Neural progenitor cell (in vitro differentiated cells): ENCODE results near the gene CETN3.

Source experiments
- CTCF ChIP-seq: fragments of 200-600 bp; sonication (generic); IDR thresholded peaks from 2 replicates; pipeline ENCODE4 v1.5.1; 2017; ENCODE audit warnings: antibody characterized with exemption, mild to moderate bottlenecking
- EZH2 ChIP-seq: fragments of 200-600 bp; sonication (generic); IDR thresholded peaks from 2 replicates; pipeline ENCODE4 v1.6.1; 2017; ENCODE audit warnings: antibody characterized with exemption, mild to moderate bottlenecking, moderate library complexity

GRCh38 chr5:90386099-90386710 is 23.4 kb downstream of the CETN3 start:
- TF ChIP-seq CTCF: peak; percentile 72
- TF ChIP-seq EZH2: no peak
